ENCODE results near the gene APC2.
A peak's percentile ranks its signal among the peaks of the same experiment; 100 is the strongest.

The APC2 gene

DNA sequence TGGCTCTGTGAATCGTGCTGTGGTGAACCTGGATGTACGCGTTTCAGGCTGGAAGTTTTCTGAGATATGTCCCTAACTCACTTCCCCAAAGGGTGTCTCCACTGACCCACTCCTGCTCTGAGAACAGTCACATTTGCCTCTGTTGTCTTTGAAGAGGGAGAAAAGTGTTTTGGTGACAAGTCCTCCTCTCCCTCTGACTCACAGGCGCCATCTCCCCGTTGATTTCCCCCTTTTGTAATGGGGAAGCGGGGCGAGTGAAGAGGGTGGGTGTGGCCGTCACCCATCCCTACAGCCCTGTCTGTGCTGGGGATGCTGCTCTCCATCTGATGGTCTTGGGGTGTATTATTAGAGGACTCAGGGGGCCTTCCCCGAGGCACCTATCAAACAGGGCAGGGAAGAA lies 9.6 kb downstream of the APC2 start:
- H3K4me1 Mint-ChIP-seq (ENCODE audit: low read depth) = peaks cover 12% of the 10 kb centered on the region
- H3K4me3 Mint-ChIP-seq = no peak overlapping the region

GRCh38 chr19:1460033-1460995 lies 10.4 kb downstream of the APC2 start:
- no peaks in the 10 kb centered on the region for H3K9me3 Mint-ChIP-seq (ENCODE audit: low read depth)

More for the DNA sequence above, 9.6 kb downstream of the APC2 start:
- Mint-ChIP-seq H3K27ac (no peak overlapping the region), H3K36me3 (no peaks in the 10 kb centered on the region), H3K27me3 (peaks cover 3% of the 10 kb centered on the region), H3K9me3 (ENCODE audit: low read depth) (no peaks in the 10 kb centered on the region)

DNA sequence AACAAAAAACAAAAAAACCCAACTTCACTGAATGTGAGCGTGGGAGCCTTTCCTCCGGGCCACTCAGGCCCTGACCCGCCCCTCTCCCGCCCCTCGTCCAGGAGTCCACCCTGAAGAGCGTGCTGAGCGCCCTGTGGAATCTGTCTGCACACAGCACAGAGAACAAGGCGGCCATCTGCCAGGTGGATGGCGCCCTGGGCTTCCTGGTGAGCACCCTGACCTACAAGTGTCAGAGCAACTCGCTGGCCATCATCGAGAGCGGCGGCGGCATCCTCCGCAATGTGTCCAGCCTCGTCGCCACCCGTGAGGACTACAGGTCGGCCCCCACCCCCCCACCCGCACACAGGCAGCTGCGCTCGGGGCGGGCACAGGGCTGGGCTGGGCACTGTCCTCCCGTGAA lies 11.9 kb downstream of the APC2 start:
- Mint-ChIP-seq H3K27ac (no peak overlapping the region), H3K4me1 (ENCODE audit: low read depth) (peaks cover 4% of the 10 kb centered on the region), H3K9me3 (ENCODE audit: low read depth) (no peaks in the 10 kb centered on the region), H3K36me3 (no peaks in the 10 kb centered on the region), H3K4me3 (no peak overlapping the region), H3K27me3 (no peaks in the 10 kb centered on the region)

More at GRCh38 chr19:1460033-1460995, 10.4 kb downstream of the APC2 start:
- peaks cover 8% of the 10 kb centered on the region for H3K4me1 Mint-ChIP-seq (ENCODE audit: low read depth)
- no peak overlapping the region for H3K27ac Mint-ChIP-seq
- peaks cover 3% of the 10 kb centered on the region for H3K27me3 Mint-ChIP-seq
- H3K4me3 Mint-ChIP-seq = no peak overlapping the region
- H3K36me3 Mint-ChIP-seq = no peaks in the 10 kb centered on the region

DNA sequence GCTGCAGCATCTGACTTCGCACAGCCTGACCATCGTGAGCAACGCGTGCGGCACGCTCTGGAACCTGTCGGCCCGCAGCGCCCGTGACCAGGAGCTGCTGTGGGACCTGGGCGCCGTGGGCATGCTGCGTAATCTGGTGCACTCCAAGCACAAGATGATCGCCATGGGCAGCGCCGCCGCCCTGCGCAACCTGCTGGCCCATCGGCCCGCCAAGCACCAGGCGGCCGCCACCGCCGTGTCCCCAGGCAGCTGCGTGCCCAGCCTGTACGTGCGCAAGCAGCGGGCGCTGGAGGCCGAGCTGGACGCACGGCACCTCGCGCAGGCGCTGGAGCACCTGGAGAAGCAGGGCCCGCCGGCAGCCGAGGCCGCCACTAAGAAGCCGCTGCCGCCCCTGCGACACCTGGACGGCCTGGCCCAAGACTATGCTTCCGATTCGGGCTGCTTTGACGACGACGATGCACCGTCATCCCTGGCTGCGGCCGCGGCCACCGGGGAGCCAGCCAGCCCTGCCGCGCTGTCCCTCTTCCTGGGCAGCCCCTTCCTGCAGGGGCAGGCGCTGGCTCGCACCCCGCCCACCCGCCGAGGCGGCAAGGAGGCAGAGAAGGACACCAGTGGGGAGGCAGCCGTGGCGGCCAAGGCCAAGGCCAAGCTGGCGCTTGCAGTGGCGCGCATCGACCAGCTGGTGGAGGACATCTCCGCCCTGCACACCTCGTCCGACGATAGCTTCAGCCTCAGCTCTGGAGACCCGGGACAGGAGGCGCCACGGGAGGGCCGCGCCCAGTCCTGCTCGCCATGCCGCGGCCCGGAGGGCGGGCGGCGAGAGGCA lies 15.5 kb downstream of the APC2 start:
- H3K4me3 Mint-ChIP-seq = no peak overlapping the region
- no peaks in the 10 kb centered on the region for H3K27me3 Mint-ChIP-seq
- no peaks in the 10 kb centered on the region for H3K9me3 Mint-ChIP-seq (ENCODE audit: low read depth)
- peaks cover 2% of the 10 kb centered on the region for H3K4me1 Mint-ChIP-seq (ENCODE audit: low read depth)
- no peak overlapping the region for H3K27ac Mint-ChIP-seq
- H3K36me3 Mint-ChIP-seq = no peaks in the 10 kb centered on the region

DNA sequence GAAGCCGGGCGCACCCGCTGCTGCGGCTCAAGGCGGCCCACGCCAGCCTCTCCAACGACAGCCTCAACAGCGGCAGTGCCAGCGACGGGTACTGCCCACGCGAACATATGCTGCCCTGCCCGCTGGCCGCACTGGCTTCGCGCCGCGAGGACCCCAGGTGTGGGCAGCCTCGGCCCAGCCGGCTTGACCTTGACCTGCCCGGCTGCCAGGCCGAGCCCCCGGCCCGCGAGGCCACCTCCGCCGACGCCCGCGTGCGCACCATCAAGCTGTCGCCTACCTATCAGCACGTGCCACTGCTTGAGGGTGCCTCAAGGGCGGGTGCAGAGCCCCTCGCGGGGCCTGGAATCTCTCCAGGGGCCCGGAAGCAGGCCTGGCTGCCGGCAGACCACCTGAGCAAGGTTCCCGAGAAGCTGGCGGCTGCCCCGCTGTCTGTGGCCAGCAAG lies 16.1 kb downstream of the APC2 start:
- Mint-ChIP-seq H3K9me3 (ENCODE audit: low read depth) (no peaks in the 10 kb centered on the region), H3K27me3 (no peaks in the 10 kb centered on the region), H3K4me1 (ENCODE audit: low read depth) (peaks cover 2% of the 10 kb centered on the region), H3K27ac (no peak overlapping the region), H3K4me3 (no peak overlapping the region), H3K36me3 (no peaks in the 10 kb centered on the region)

DNA sequence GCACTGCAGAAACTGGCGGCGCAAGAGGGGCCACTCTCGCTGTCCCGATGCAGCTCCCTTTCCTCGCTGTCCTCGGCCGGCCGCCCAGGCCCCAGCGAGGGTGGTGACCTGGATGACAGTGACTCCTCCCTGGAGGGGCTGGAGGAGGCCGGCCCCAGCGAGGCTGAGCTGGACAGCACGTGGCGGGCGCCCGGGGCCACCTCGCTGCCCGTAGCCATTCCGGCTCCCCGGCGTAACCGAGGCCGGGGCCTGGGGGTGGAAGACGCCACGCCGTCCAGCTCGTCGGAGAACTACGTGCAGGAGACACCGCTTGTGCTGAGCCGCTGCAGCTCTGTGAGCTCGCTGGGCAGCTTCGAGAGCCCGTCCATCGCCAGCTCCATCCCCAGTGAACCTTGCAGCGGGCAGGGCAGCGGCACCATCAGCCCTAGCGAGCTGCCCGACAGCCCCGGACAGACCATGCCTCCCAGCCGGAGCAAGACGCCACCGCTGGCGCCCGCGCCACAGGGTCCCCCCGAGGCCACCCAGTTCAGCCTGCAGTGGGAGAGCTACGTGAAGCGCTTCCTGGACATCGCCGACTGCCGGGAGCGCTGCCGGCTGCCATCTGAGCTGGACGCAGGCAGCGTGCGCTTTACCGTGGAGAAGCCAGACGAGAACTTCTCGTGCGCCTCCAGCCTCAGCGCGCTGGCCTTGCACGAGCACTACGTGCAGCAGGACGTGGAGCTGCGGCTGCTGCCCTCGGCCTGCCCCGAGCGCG lies 16.7 kb downstream of the APC2 start:
- Mint-ChIP-seq H3K4me3 (no peak overlapping the region), H3K36me3 (no peaks in the 10 kb centered on the region), H3K27me3 (no peaks in the 10 kb centered on the region), H3K4me1 (ENCODE audit: low read depth) (peaks cover 4% of the 10 kb centered on the region), H3K27ac (no peak overlapping the region), H3K9me3 (ENCODE audit: low read depth) (no peaks in the 10 kb centered on the region)

DNA sequence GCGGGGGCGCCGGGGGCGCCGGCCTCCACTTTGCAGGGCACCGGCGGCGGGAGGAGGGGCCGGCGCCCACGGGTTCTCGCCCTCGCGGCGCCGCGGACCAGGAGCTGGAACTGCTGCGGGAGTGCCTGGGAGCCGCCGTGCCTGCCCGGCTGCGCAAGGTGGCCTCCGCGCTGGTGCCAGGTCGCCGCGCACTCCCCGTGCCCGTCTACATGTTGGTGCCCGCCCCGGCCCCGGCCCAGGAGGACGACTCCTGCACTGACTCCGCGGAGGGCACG lies 17.2 kb downstream of the APC2 start:
- Mint-ChIP-seq H3K9me3 (ENCODE audit: low read depth) (no peaks in the 10 kb centered on the region), H3K27me3 (no peaks in the 10 kb centered on the region), H3K4me1 (ENCODE audit: low read depth) (peaks cover 7% of the 10 kb centered on the region), H3K27ac (no peak overlapping the region), H3K4me3 (no peak overlapping the region), H3K36me3 (no peaks in the 10 kb centered on the region)

DNA sequence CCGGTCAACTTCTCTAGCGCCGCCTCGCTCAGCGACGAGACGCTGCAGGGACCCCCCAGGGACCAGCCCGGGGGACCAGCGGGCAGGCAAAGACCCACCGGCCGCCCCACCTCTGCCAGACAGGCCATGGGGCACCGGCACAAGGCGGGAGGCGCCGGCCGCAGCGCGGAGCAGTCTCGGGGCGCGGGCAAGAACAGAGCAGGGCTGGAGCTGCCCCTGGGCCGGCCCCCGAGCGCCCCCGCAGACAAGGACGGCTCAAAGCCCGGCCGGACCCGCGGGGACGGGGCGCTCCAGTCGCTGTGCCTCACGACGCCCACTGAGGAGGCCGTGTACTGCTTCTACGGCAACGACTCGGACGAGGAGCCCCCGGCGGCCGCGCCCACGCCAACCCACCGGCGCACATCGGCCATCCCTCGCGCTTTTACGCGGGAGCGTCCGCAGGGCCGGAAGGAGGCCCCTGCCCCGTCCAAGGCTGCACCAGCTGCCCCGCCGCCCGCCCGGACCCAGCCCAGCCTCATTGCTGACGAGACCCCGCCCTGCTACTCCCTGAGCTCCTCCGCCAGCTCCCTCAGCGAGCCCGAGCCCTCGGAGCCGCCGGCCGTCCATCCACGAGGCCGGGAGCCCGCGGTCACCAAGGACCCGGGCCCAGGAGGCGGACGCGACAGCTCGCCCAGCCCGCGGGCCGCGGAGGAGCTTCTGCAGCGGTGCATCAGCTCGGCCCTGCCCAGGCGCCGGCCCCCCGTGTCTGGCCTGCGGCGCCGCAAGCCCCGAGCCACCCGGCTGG lies 17.8 kb downstream of the APC2 start:
- Mint-ChIP-seq H3K9me3 (ENCODE audit: low read depth) (no peaks in the 10 kb centered on the region), H3K4me3 (no peak overlapping the region), H3K4me1 (ENCODE audit: low read depth) (peaks cover 7% of the 10 kb centered on the region), H3K27ac (no peak overlapping the region), H3K27me3 (no peaks in the 10 kb centered on the region), H3K36me3 (no peaks in the 10 kb centered on the region)

DNA sequence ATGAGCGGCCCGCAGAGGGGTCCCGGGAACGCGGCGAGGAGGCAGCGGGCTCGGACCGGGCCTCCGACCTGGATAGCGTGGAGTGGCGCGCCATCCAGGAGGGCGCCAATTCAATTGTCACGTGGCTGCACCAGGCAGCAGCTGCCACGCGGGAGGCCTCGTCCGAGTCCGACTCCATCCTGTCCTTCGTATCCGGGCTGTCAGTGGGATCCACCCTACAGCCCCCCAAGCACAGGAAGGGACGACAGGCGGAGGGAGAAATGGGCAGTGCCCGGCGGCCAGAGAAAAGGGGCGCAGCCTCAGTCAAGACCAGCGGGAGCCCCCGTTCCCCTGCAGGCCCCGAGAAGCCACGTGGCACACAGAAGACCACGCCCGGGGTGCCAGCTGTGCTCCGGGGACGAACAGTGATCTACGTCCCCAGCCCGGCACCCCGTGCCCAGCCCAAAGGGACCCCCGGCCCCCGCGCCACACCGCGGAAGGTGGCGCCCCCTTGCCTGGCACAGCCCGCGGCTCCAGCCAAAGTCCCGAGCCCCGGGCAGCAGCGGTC lies 18.4 kb downstream of the APC2 start:
- Mint-ChIP-seq H3K4me1 (ENCODE audit: low read depth) (peaks cover 10% of the 10 kb centered on the region), H3K27me3 (no peaks in the 10 kb centered on the region), H3K36me3 (no peaks in the 10 kb centered on the region), H3K4me3 (peak overlapping the region; percentile 53), H3K27ac (no peak overlapping the region), H3K9me3 (ENCODE audit: low read depth) (no peaks in the 10 kb centered on the region)

- no peaks in the 10 kb centered on the region for H3K9me3 Mint-ChIP-seq (ENCODE audit: low read depth)
- no peaks in the 10 kb centered on the region for H3K36me3 Mint-ChIP-seq
- H3K27me3 Mint-ChIP-seq = no peaks in the 10 kb centered on the region
- peaks cover 10% of the 10 kb centered on the region for H3K4me1 Mint-ChIP-seq (ENCODE audit: low read depth)
- no peak overlapping the region for H3K27ac Mint-ChIP-seq
- H3K4me3 Mint-ChIP-seq = no peak overlapping the region
Observed at GRCh38 chr19:1468821-1469254, 18.9 kb downstream of the APC2 start.

DNA sequence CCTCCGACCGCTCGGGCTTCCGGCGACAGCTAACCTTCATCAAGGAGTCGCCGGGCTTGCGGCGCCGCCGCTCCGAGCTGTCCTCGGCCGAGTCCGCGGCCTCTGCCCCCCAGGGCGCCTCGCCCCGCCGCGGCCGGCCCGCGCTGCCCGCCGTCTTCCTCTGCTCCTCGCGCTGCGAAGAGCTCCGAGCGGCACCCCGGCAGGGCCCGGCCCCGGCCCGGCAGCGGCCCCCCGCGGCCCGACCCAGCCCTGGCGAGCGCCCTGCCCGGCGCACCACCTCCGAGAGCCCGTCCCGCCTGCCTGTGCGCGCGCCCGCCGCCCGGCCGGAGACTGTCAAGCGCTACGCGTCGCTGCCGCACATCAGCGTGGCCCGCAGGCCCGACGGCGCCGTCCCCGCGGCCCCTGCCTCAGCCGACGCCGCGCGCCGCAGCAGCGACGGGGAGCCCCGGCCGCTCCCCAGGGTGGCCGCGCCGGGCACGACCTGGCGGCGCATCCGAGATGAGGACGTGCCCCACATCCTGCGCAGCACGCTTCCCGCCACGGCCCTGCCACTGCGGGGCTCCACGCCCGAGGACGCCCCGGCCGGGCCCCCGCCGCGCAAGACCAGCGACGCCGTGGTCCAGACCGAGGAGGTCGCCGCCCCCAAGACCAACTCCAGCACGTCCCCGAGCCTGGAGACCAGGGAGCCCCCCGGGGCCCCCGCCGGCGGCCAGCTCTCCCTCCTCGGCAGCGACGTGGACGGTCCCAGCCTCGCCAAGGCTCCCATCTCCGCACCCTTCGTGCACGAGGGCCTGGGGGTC lies 19.5 kb downstream of the APC2 start:
- H3K4me3 Mint-ChIP-seq = peak overlapping the region; percentile 73
- no peaks in the 10 kb centered on the region for H3K36me3 Mint-ChIP-seq
- no peaks in the 10 kb centered on the region for H3K27me3 Mint-ChIP-seq
- H3K9me3 Mint-ChIP-seq (ENCODE audit: low read depth) = no peaks in the 10 kb centered on the region
- peaks cover 10% of the 10 kb centered on the region for H3K4me1 Mint-ChIP-seq (ENCODE audit: low read depth)
- no peak overlapping the region for H3K27ac Mint-ChIP-seq

- no peaks in the 10 kb centered on the region for H3K9me3 Mint-ChIP-seq (ENCODE audit: low read depth)
- peaks cover 10% of the 10 kb centered on the region for H3K4me1 Mint-ChIP-seq (ENCODE audit: low read depth)
- no peak overlapping the region for H3K27ac Mint-ChIP-seq
- H3K27me3 Mint-ChIP-seq = no peaks in the 10 kb centered on the region
- peak overlapping the region; percentile 73 for H3K4me3 Mint-ChIP-seq
- H3K36me3 Mint-ChIP-seq = no peaks in the 10 kb centered on the region
Observed at GRCh38 chr19:1470055-1470304, 20.1 kb downstream of the APC2 start.

DNA sequence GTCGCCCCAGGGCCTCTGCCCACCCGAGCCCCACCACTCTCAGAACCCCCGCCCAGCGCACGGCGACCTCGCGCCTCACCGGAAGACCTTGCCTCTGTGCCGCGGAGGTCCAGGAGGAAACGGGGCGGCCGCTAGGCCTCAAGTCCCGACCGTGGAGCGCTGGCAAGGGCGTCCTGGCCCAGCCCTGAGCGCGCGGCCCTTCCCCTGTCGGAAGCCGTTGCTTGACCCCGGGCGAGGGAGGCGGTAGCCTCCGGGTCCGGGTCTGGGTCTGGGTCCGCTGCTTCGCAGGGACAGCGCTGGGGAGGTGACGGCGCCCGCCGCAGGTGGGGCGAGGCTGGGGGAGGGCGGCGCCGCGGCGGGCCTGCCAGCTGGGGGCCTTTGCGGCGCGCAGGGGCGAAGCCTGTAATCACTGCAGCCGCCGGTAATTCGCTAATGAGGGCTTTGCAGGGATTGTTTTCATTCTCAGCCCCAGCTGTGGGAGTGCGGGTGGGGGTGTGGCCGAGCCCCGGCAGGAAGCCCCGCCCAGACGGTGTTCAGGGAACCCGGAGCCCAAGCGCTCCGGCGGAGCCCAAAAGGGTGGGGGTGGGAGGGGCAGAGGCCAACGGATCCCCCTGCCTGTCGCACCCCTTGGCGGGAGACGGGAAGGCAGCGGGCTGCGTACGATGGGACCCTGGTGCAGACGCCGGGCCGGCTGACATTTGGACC lies 20.5 kb downstream of the APC2 start:
- Mint-ChIP-seq H3K36me3 (no peaks in the 10 kb centered on the region), H3K9me3 (ENCODE audit: low read depth) (no peaks in the 10 kb centered on the region), H3K4me3 (peak overlapping the region; percentile 73), H3K27ac (no peak overlapping the region), H3K27me3 (no peaks in the 10 kb centered on the region), H3K4me1 (ENCODE audit: low read depth) (peaks cover 10% of the 10 kb centered on the region)

Data from activated naive CD8-positive, alpha-beta T cell (primary cell).